ENCODE measurements around the gene DHX57.

- TF ChIP-seq POLR2AphosphoS5 (IDR thresholded peaks at IDR 0.05; ENCODE audit: low read depth, low read length) (no peak), TAF1 (IDR thresholded peaks at IDR 0.05; ENCODE audit: borderline replicate concordance, insufficient read depth, low read length) (no peak)
These were observed 38.9 kb downstream of the DHX57 start for GRCh38 chr2:38836791-38837190.
